HL-60 (cell line): ENCODE measurements around the gene ZNF350.
"Not testable (repeated sequence)": the region's sequence is repeated elsewhere in the genome, so short reads cannot be mapped to it uniquely, and the experiment has no call there.

Experiments
- DNase-seq, 2 experiments: peaks; one replicate each; pipeline ENCODE4 v3.0.0-alpha.2; 2010 to 2020; ENCODE audit warnings: low read depth in 1 of 2, low spot score in 1 of 2
- H3K27ac ChIP-seq: fragments of 250-450 bp; sonication (Bioruptor Pico); replicated peaks from 2 replicates; pipeline ENCODE4 v1.5.1; 2020; ENCODE audit warnings: mild to moderate bottlenecking, moderate library complexity
- H3K27me3 ChIP-seq: fragments of 250-450 bp; sonication (Bioruptor Pico); 2 replicates; pipeline ENCODE4 v1.5.1; 2021; ENCODE audit warnings: mild to moderate bottlenecking, moderate library complexity; ENCODE audit not compliant: insufficient read depth, poor library complexity, severe bottlenecking
- H3K4me3 ChIP-seq: replicated peaks from 2 replicates; pipeline ENCODE4 v1.5.1; 2011; ENCODE audit warnings: mild to moderate bottlenecking, control low read depth, low read length; ENCODE audit not compliant: insufficient read depth
- GABPA ChIP-seq: IDR thresholded peaks from 2 replicates; pipeline ENCODE4 v1.6.1; 2012; ENCODE audit warnings: low read depth
- POLR2AphosphoS5 ChIP-seq: IDR thresholded peaks from 2 replicates; pipeline ENCODE4 v1.6.1; 2012; ENCODE audit warnings: low read depth
- SPI1 ChIP-seq: IDR thresholded peaks from 2 replicates; pipeline ENCODE4 v1.6.1; 2012; ENCODE audit warnings: low read depth, mild to moderate bottlenecking, borderline replicate concordance
- TF ChIP-seq, protein P1 (sequence below): IDR thresholded peaks from one replicate; pipeline ENCODE4 v1.5.1; 2011; ENCODE audit warnings: low read length, control low read depth, inconsistent platforms; ENCODE audit not compliant: insufficient read depth
- TF ChIP-seq, protein P2 (sequence below): IDR thresholded peaks from 2 replicates; pipeline ENCODE4 v1.6.1; 2012; ENCODE audit warnings: low read depth; ENCODE audit not compliant: insufficient replicate concordance

Gene ZNF350

DNA sequence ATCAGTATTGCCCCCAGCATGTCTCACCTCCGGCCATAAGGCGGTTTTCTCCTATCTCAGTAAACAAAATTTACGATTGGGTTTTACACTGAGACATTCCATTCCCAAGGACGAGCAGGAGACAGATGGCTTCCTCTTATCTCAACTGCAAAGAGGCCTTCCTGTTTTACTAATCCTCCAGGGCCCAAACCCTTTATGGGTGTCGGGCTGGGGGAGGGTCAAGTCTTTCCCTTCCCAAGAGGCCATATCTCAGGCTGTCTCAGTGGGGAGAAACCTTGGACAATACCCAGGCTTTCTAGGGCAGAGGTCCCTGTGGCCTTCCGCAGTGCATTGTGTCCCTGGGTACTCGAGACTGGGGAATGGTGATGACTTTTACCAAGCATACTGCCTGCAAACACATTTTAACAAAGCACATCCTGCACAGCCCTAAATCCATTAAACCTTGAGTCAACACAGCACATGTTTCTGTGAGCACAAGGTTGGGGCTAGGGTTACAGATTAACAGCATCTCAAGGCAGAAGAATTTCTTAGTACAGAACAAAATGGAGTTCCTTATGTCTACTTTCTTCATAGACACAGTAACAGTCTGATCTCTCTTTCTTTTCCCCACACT, 25.9 kb downstream of the ZNF350 start:
- not testable (repeated sequence) for H3K27me3 ChIP-seq, H3K4me3 ChIP-seq, H3K27ac ChIP-seq
- peak; percentile 41; the same call in 1 of the 2 replicates for TF ChIP-seq SPI1
- peak in 1 of 2 experiments; percentile 5 for DNase-seq

DNA sequence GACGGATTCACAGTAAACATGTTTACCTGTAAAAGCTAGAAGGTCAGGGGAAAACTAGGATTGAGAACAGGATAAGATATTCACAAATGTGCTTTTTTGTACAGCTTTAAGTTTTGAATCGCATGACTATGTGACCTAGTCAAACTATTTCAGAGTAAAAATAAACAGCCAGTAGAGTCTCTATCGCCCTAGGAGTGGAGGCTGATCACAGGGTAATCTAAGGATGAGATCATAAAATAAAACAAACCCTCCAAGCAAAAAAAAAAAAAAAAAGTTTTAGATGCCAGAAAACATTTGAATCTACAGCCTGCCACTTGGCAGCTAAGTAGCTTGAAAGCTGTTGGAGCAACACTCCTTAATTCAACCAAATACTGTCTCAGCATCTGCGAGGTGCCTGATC, 26.8 kb downstream of the ZNF350 start:
- no peak for DNase-seq
- H3K27me3 ChIP-seq = no peaks in the 10 kb centered on the region
- H3K4me3 ChIP-seq = no peak overlapping the region
- TF ChIP-seq, protein P1, sequence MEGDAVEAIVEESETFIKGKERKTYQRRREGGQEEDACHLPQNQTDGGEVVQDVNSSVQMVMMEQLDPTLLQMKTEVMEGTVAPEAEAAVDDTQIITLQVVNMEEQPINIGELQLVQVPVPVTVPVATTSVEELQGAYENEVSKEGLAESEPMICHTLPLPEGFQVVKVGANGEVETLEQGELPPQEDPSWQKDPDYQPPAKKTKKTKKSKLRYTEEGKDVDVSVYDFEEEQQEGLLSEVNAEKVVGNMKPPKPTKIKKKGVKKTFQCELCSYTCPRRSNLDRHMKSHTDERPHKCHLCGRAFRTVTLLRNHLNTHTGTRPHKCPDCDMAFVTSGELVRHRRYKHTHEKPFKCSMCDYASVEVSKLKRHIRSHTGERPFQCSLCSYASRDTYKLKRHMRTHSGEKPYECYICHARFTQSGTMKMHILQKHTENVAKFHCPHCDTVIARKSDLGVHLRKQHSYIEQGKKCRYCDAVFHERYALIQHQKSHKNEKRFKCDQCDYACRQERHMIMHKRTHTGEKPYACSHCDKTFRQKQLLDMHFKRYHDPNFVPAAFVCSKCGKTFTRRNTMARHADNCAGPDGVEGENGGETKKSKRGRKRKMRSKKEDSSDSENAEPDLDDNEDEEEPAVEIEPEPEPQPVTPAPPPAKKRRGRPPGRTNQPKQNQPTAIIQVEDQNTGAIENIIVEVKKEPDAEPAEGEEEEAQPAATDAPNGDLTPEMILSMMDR = no peak
- TF ChIP-seq SPI1 (no peak), GABPA (no peak), POLR2AphosphoS5 (no peak)
- TF ChIP-seq, protein P2, sequence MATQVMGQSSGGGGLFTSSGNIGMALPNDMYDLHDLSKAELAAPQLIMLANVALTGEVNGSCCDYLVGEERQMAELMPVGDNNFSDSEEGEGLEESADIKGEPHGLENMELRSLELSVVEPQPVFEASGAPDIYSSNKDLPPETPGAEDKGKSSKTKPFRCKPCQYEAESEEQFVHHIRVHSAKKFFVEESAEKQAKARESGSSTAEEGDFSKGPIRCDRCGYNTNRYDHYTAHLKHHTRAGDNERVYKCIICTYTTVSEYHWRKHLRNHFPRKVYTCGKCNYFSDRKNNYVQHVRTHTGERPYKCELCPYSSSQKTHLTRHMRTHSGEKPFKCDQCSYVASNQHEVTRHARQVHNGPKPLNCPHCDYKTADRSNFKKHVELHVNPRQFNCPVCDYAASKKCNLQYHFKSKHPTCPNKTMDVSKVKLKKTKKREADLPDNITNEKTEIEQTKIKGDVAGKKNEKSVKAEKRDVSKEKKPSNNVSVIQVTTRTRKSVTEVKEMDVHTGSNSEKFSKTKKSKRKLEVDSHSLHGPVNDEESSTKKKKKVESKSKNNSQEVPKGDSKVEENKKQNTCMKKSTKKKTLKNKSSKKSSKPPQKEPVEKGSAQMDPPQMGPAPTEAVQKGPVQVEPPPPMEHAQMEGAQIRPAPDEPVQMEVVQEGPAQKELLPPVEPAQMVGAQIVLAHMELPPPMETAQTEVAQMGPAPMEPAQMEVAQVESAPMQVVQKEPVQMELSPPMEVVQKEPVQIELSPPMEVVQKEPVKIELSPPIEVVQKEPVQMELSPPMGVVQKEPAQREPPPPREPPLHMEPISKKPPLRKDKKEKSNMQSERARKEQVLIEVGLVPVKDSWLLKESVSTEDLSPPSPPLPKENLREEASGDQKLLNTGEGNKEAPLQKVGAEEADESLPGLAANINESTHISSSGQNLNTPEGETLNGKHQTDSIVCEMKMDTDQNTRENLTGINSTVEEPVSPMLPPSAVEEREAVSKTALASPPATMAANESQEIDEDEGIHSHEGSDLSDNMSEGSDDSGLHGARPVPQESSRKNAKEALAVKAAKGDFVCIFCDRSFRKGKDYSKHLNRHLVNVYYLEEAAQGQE = no peak
- no peak overlapping the region for H3K27ac ChIP-seq

DNA sequence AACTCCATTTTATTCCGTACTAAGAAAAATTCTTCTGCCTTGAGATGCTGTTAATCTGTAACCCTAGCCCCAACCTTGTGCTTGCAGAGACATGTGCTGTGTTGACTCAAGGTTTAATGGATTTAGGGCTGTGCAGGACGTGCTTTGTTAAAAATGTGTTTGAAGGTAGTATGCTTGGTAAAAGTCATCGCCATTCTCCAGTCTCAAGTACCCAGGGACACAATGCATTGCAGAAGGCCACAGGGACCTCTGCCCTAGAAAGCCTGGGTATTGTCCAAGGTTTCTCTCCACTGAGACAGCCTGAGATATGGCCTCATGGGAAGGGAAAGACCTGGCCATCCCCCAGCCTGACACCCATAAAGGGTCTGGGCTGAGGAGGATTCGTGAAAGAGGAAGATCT, 28.8 kb downstream of the ZNF350 start:
- not testable (repeated sequence) for DNase-seq, H3K27me3 ChIP-seq, H3K4me3 ChIP-seq, H3K27ac ChIP-seq

DNA sequence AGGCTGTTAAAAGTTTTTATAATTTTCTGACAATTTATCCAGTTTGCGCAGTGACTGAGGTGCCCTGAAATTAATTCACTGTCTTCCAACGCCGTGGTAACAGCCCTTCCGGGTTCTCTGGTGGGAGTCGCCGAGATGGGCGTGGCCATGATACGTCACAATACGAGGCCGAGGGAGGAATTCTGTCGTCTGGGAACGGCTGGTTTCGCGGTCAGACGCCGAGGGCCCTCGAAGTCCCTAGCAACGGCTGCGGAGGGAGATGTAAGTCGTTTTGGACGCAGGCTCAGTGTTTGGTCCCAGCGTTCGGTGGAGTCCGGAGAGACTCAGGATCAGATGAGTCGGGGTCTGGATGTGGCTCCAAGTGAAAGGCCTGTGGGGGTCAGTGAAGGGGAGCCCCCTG, 37.7 kb downstream of the ZNF350 start:
- no peaks in the 10 kb centered on the region for H3K27me3 ChIP-seq
- DNase-seq = no peak
- H3K4me3 ChIP-seq = no peak overlapping the region
- TF ChIP-seq, protein P1 = no peak
- TF ChIP-seq GABPA (no peak), SPI1 (no peak), POLR2AphosphoS5 (no peak)
- no peak overlapping the region for H3K27ac ChIP-seq

DNA sequence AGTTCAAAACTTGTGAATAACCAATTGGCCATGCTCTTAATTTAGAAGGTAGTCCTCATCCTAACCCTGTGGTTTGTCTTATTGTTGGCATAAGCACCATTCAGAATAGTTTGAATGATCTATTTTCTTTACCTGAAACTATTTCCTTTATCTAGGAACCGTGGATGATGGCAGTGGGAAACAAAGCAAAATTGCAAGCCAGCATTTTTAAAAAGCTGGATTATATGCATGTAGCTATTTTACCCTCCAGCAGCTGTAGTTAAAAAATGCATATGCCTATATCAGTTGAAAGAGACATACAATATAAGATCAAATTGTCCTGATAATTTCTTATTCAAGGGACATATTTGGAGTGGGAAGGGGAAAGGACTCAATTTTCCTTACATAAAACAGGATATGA, 40.0 kb downstream of the ZNF350 start:
- Histone ChIP-seq H3K27me3 (no peaks in the 10 kb centered on the region), H3K27ac (no peak overlapping the region), H3K4me3 (no peak overlapping the region)
- DNase-seq = no peak
- TF ChIP-seq GABPA = no peak
- TF ChIP-seq, protein P2 = no peak
- TF ChIP-seq, protein P1 = no peak
- TF ChIP-seq SPI1 = no peak
- TF ChIP-seq POLR2AphosphoS5 = no peak
